K562 (cell line): ENCODE results near the gene PMFBP1. TPM values are rescaled to one million over a fixed set of nuclear protein-coding genes. Genes with fewer than 3 reads are reported as not detected.

Source experiments
- ATAC-seq: fragments of 200-7000 bp; cut with Tn5 transposase; 3 replicates; pipeline ENCODE4 v1.9.1; 2020; ENCODE audit warnings: moderate library complexity
- BruUV-seq: library from RNA; stranded (reverse); fragments of 400-500 nt; replicated peaks from 2 replicates; lab custom pipeline; 2021; lab: Mats Ljungman, UMichigan
- CTCF ChIA-PET: fragments of 300-600 bp; formaldehyde crosslinking; extraction: SDS; loops from one replicate; lab custom pipeline; 2021; ENCODE audit warnings: low intra/inter-chr PET ratio; lab: Yijun Ruan, JAX
- POLR2A ChIA-PET: fragments of 300-600, 350-650 bp; sonication (Branson Sonifier 250); formaldehyde crosslinking; extraction: SDS; loops from one replicate; lab custom pipeline; 2021; ENCODE audit warnings: antibody characterized with exemption, inconsistent platforms; lab: Yijun Ruan, JAX
- DNase-seq, 4 experiments: peaks; one replicate each; pipeline versions ENCODE4 v3.0.0 to v3.0.0-alpha.2; 2011 to 2018; ENCODE audit warnings: low spot score in 3 of 4, mixed read lengths in 3 of 4; ENCODE audit errors: extremely low read depth in 1 of 4
- FAIRE-seq: peaks from 2 replicates; lab custom pipeline; 2011; peaks lifted over from hg19 to GRCh38; lab: Jason Lieb, UNC
- H2AFZ ChIP-seq: 2 replicates; pipeline ENCODE4 v1.6.0; 2011; ENCODE audit warnings: low read depth, low read length, control low read depth, inconsistent platforms
- H3K27ac ChIP-seq: fragments of 200-600 bp; 3 replicates; pipeline ENCODE4 v1.8.0; 2011; ENCODE audit warnings: low read depth, mild to moderate bottlenecking, control low read depth, inconsistent platforms, low read length, moderate library complexity, mixed read lengths; ENCODE audit errors: extremely low read depth
- H3K27me3 ChIP-seq, 2 experiments: fragments of 300-600 bp in 1 of 2; 2 replicates in 1 of 2; 3 replicates in 1 of 2; pipeline versions ENCODE4 v1.6.0 to v1.8.0; 2011; ENCODE audit warnings: inconsistent platforms in 2 of 2, low read length in 2 of 2, mild to moderate bottlenecking in 1 of 2, mixed read lengths in 1 of 2, moderate library complexity in 1 of 2; ENCODE audit not compliant: control insufficient read depth in 2 of 2, insufficient read depth in 2 of 2
- H3K36me3 ChIP-seq: fragments of 300-600 bp; 3 replicates; pipeline ENCODE4 v1.8.0; 2011; ENCODE audit warnings: mild to moderate bottlenecking, low read length, inconsistent platforms; ENCODE audit not compliant: control insufficient read depth, insufficient read depth
- H3K4me1 ChIP-seq, 2 experiments: fragments of 200-600 bp in 1 of 2; replicated peaks in 1 of 2; 2 replicates in 1 of 2; 3 replicates in 1 of 2; pipeline versions ENCODE4 v1.5.1 to v1.8.0; 2011; ENCODE audit warnings: inconsistent platforms in 2 of 2, low read length in 2 of 2, mild to moderate bottlenecking in 1 of 2, mixed read lengths in 1 of 2, moderate library complexity in 1 of 2; ENCODE audit not compliant: control insufficient read depth in 2 of 2, insufficient read depth in 2 of 2
- H3K4me2 ChIP-seq: 2 replicates; pipeline ENCODE4 v1.6.1; 2011; ENCODE audit warnings: low read length, control low read depth, inconsistent platforms, mixed read lengths; ENCODE audit not compliant: insufficient read depth
- H3K4me3 ChIP-seq: fragments of 200-600 bp; sonication (generic), shearing (Covaris generic); 2 replicates; pipeline ENCODE4 v1.5.1; 2016; ENCODE audit warnings: control low read depth, inconsistent platforms
- H3K79me2 ChIP-seq: fragments of 200-600 bp; 3 replicates; pipeline ENCODE4 v1.8.0; 2011; ENCODE audit warnings: low read length, inconsistent platforms; ENCODE audit not compliant: control insufficient read depth, insufficient read depth
- H3K9ac ChIP-seq, 2 experiments: 2 replicates each; pipeline versions ENCODE4 v1.6.0 to v1.6.1; 2011; ENCODE audit warnings: low read depth in 2 of 2, low read length in 2 of 2, control low read depth in 1 of 2, inconsistent platforms in 1 of 2, mild to moderate bottlenecking in 1 of 2, mixed read lengths in 1 of 2; ENCODE audit not compliant: insufficient read depth in 1 of 2
- H3K9me1 ChIP-seq: one replicate; pipeline ENCODE4 v1.6.0; 2011; ENCODE audit warnings: inconsistent platforms, mild to moderate bottlenecking, low read length, moderate library complexity; ENCODE audit not compliant: control insufficient read depth, insufficient read depth
- H3K9me3 ChIP-seq: replicated peaks from 2 replicates; pipeline ENCODE4 v1.5.1; 2011; ENCODE audit warnings: low read depth, low read length, inconsistent platforms; ENCODE audit not compliant: control insufficient read depth, insufficient read depth
- H4K20me1 ChIP-seq: replicated peaks from 2 replicates; pipeline ENCODE4 v1.6.1; 2011; ENCODE audit warnings: low read length, inconsistent platforms, mixed read lengths; ENCODE audit not compliant: control insufficient read depth, insufficient read depth
- ETS1 ChIP-seq: conservative IDR thresholded peaks from 2 replicates; pipeline ENCODE4 v1.6.1; 2011; ENCODE audit warnings: low read depth, mild to moderate bottlenecking, low read length; ENCODE audit not compliant: control insufficient read depth
- FUS ChIP-seq: fragments of 200-400 bp; formaldehyde crosslinking; optimal IDR thresholded peaks from 2 replicates; pipeline ENCODE3; 2017; ENCODE audit warnings: low read depth, low read length
- GABPB2 ChIP-seq: fragments of 250-450 bp; sonication (Bioruptor Pico); conservative IDR thresholded peaks from 2 replicates; pipeline ENCODE4 v1.5.1; 2021; ENCODE audit warnings: mild to moderate bottlenecking
- MAFF ChIP-seq: IDR thresholded peaks from 2 replicates; pipeline ENCODE4 v1.6.1; 2012; ENCODE audit warnings: low read length, improper control_type of control experiment
- POLR2G ChIP-seq: fragments of 200-400 bp; formaldehyde crosslinking; IDR thresholded peaks from 2 replicates; pipeline ENCODE4 v1.6.1; 2017; ENCODE audit warnings: low read depth, mild to moderate bottlenecking, antibody characterized with exemption, low read length, moderate library complexity
- PRPF4 ChIP-seq: fragments of 200-400 bp; formaldehyde crosslinking; IDR thresholded peaks from one replicate; pipeline ENCODE4 v1.6.1; 2017; ENCODE audit warnings: low read length, low read depth, mild to moderate bottlenecking; ENCODE audit not compliant: insufficient read depth, poor library complexity, severe bottlenecking
- RBM17 ChIP-seq: fragments of 200-400 bp; formaldehyde crosslinking; IDR thresholded peaks from 2 replicates; pipeline ENCODE4 v1.6.1; 2017; ENCODE audit warnings: low read depth, mild to moderate bottlenecking, low read length, borderline replicate concordance
- SP2 ChIP-seq: IDR thresholded peaks from 2 replicates; pipeline ENCODE4 v1.6.1; 2011; ENCODE audit warnings: mild to moderate bottlenecking, low read depth, low read length, moderate library complexity; ENCODE audit not compliant: poor library complexity, severe bottlenecking; ENCODE audit errors: extremely low read depth
- UBTF ChIP-seq, 2 experiments: IDR thresholded peaks; 2 replicates each; pipeline ENCODE4 v1.6.1; 2012; ENCODE audit warnings: improper control_type of control experiment in 2 of 2, low read depth in 2 of 2, low read length in 2 of 2, borderline replicate concordance in 1 of 2
- YY1 ChIP-seq, 3 experiments: IDR thresholded peaks; 2 replicates each; pipeline ENCODE4 v1.6.1; 2011; ENCODE audit warnings: low read length in 2 of 3, mild to moderate bottlenecking in 2 of 3, moderate library complexity in 2 of 3, borderline replicate concordance in 1 of 3, control low read depth in 1 of 3, low read depth in 1 of 3; ENCODE audit not compliant: insufficient read depth in 3 of 3, insufficient replicate concordance in 2 of 3, control insufficient read depth in 1 of 3, insufficient read length in 1 of 3; ENCODE audit errors: extremely low read depth in 1 of 3
- ZKSCAN8 ChIP-seq: fragments of 200-800 bp; sonication (Bioruptor generic); IDR thresholded peaks from 2 replicates; pipeline ENCODE4 v1.6.1; 2016; ENCODE audit warnings: missing genetic modification characterization, missing compliant biosample characterization
- ZNF224 ChIP-seq: sonication (generic); formaldehyde crosslinking; IDR thresholded peaks from 2 replicates; pipeline ENCODE4 v1.8.0; 2022; ENCODE audit warnings: mild to moderate bottlenecking, missing genetic modification reagents
- ZNF512 ChIP-seq: IDR thresholded peaks from 2 replicates; pipeline ENCODE4 v1.6.1; 2016; ENCODE audit warnings: missing genetic modification characterization, missing compliant biosample characterization
- ZNF76 ChIP-seq: fragments of 250-450 bp; sonication (Bioruptor Pico); IDR thresholded peaks from 2 replicates; pipeline ENCODE4 v1.4.0; 2020; ENCODE audit warnings: mild to moderate bottlenecking, moderate library complexity, borderline replicate concordance
- WGBS: fragments of 100-300 bp; shearing (Covaris generic); methylation state at CpG from one replicate; pipeline ENCODE4 v1.1.6; 2016; ENCODE audit warnings: low coverage, mixed read lengths; ENCODE audit not compliant: insufficient coverage; ENCODE audit errors: missing lambda C conversion rate; 5-methylcytosine and 5-hydroxymethylcytosine counted together
- in situ Hi-C: fragments of 300-500 bp; cut with MboI; formaldehyde crosslinking; loops from 4 replicates; pipeline ENCODE4 v1.15.0; 2018; ENCODE audit warnings: inconsistent platforms, mixed read lengths
- intact Hi-C: fragments of 100-400 bp; cut with micrococcal nuclease; formaldehyde crosslinking; loops from 2 replicates; pipeline ENCODE4 v1.14.2; 2022
- polyA plus RNA-seq, 8 experiments: library from polyadenylated mRNA; depleted of rRNA in 4 of 8; stranded (reverse) in 5 of 8; unstranded in 3 of 8; fragments of >200 nt; fragmentation: Nextera tagmentation in 2 of 8; fragmentation: Illumina TruSeq in 1 of 8; extraction: Ambion mirVana in 2 of 8; extraction: Trizol in 1 of 8; gene quantifications; 2 replicates each; pipeline versions ENCODE4 v1.2.1 to v1.2.3, GENCODE V29; 2011 to 2014; ENCODE audit warnings: inconsistent platforms in 1 of 8, missing spikeins in 1 of 8
- total RNA-seq, 7 experiments: library from RNA; depleted of rRNA in 6 of 7; stranded (reverse); fragments of >200 nt in 6 of 7; fragmentation: Illumina TruSeq in 2 of 7; extraction: Trizol in 2 of 7; gene quantifications; 2 replicates each; pipeline versions ENCODE4 v1.2.1 to v1.2.3, GENCODE V29; 2011 to 2021; ENCODE audit warnings: low replicate concordance in 1 of 7

Gene PMFBP1
- total and polyA plus RNA-seq, 9 of the 15 experiments (the other 6 are each of a cell fraction or from before 2014, with no cell fraction given): 0.13 to 0.91 (median 0.47) TPM

- TF ChIP-seq UBTF (IDR thresholded peaks at IDR 0.05; ENCODE audit: borderline replicate concordance in 1 of 2, low read depth in 2 of 2, low read length in 2 of 2) (no peak), ZNF76 (CRISPR knock-in tag) (no peak), ZNF224 (CRISPR knock-in tag) (no peak), MAFF (no peak), YY1 (IDR thresholded peaks at IDR 0.05; ENCODE audit: borderline replicate concordance in 1 of 3, control insufficient read depth in 1 of 3, extremely low read depth in 1 of 3, insufficient read depth in 3 of 3, insufficient read length in 1 of 3, insufficient replicate concordance in 2 of 3, low read depth in 1 of 3, low read length in 2 of 3) (no peak)
Observed at GRCh38 chr16:72162105-72162692, 9.8 kb downstream of the PMFBP1 start (continued).

GRCh38 chr16:72159801-72160200, 12.2 kb downstream of the PMFBP1 start:
- H3K36me3 ChIP-seq: no peaks in the 10 kb centered on the region
- no peak overlapping the region for H3K27ac ChIP-seq
- no peaks in the 10 kb centered on the region for H3K9me3 ChIP-seq
- DNase-seq: no peak
- H3K4me1 ChIP-seq: no peaks in the 10 kb centered on the region
- in situ Hi-C loops (no loop called here), intact Hi-C loops (loop anchor here (10.0 kb wide), 1 partner anchor 95 kb away; the partner anchor contains the start of gene HPR)
- ChIA-PET CTCF (no interaction called here), POLR2A (interaction anchor here (0.7 to 1.5 kb wide), 2 partner anchors 9 to 1912 kb away, joined by 3 to 4 read pairs; no protein-coding TSS in a partner anchor)
- no peak overlapping the region for H3K4me3 ChIP-seq
- no peak overlapping the region for H3K9ac ChIP-seq
- no peak for FAIRE-seq
- no peaks in the 10 kb centered on the region for H3K9me1 ChIP-seq
- no peaks in the 10 kb centered on the region for H3K79me2 ChIP-seq
- H2AFZ ChIP-seq: no peak overlapping the region
- no TSS peak for BruUV-seq
- H3K4me2 ChIP-seq: no peak overlapping the region
- H3K27me3 ChIP-seq: peaks cover 0 to 10% of the 10 kb centered on the region in 2 experiments; a peak in 3 of 5 replicates
- no peak for ATAC-seq
- 0% methylated on average over 2 of the region's 2 CpGs for WGBS
- no peaks in the 10 kb centered on the region for H4K20me1 ChIP-seq
- no peak for TF ChIP-seq SP2
- TF ChIP-seq FUS: no peak
- no peak for TF ChIP-seq RBM17
- no peak for TF ChIP-seq ZNF512 (tag)
- no peak for TF ChIP-seq ETS1
- no peak for TF ChIP-seq GABPB2 (CRISPR knock-in tag)
- no peak for TF ChIP-seq PRPF4
- no peak for TF ChIP-seq POLR2G
- TF ChIP-seq ZKSCAN8 (CRISPR knock-in tag): no peak
